ENCODE measurements around the gene ACVR1. TPM values are rescaled to one million over a fixed set of nuclear protein-coding genes. Genes with fewer than 3 reads are reported as not detected.
A peak's percentile ranks its signal among the peaks of the same experiment; 100 is the strongest.

Gene ACVR1
- 10 to 100 TPM; 25.0 to 35.0 TPM for total RNA-seq

DNA sequence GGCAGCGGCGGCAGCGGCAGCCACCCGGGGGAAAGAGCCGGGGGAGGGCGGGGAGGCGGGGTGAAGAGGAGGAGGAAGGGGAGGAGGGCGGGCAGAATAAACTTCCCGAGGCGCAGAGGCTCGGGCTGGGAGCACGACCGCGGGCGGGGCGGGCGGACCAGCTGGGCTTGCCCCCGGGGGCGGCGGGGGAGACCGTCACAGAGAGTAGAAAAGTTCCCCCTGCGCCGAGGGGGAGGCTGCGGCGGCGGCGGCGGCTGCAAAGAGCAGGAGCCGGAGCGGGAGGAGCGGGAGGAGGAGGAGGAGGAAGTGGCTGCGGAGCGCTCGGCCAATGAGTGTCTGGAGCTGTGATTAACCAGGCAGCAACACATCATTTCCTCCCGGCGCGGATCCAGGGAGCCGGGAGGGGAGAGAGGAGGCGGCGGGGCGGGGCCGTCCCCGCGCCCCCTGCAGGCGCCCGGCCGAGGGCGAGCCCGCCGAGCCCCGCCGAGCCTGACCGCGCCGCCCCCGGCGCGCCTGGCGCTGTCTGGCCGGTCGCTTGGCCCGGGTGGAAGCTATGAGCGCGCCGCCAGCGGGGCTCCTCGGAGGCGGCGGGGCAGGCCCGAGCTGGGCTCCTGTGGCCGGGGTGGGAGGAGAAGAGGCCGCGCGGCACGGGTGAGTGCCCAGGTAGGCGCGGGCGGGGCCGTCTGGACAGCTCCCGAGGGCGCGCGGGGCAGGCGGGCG lies at the start of gene ACVR1:
Gene ACVR1 (minus strand): TSS at position 265 of the 720 bp plus-strand sequence. CDS start 76,837 bp downstream, outside the sequence.
- Histone ChIP-seq H3K27ac (peak within 1 kb of the TSS; percentile 84), H3K27me3 (replicated peaks; ENCODE audit: insufficient read depth) (no peaks in the 10 kb centered on the region), H3K4me3 (peak within 1 kb of the TSS; percentile 83), H3K9me3 (no peaks in the 10 kb centered on the region), H3K4me1 (ENCODE audit: control insufficient read depth in 1 of 2, low read depth in 2 of 2) (peaks cover 9 to 41% of the 10 kb centered on the region in 2 donors), H3K36me3 (no peaks in the 10 kb centered on the region)
- peak; percentile 91 for DNase-seq (ENCODE audit: low spot score)
- TF ChIP-seq, protein P1, sequence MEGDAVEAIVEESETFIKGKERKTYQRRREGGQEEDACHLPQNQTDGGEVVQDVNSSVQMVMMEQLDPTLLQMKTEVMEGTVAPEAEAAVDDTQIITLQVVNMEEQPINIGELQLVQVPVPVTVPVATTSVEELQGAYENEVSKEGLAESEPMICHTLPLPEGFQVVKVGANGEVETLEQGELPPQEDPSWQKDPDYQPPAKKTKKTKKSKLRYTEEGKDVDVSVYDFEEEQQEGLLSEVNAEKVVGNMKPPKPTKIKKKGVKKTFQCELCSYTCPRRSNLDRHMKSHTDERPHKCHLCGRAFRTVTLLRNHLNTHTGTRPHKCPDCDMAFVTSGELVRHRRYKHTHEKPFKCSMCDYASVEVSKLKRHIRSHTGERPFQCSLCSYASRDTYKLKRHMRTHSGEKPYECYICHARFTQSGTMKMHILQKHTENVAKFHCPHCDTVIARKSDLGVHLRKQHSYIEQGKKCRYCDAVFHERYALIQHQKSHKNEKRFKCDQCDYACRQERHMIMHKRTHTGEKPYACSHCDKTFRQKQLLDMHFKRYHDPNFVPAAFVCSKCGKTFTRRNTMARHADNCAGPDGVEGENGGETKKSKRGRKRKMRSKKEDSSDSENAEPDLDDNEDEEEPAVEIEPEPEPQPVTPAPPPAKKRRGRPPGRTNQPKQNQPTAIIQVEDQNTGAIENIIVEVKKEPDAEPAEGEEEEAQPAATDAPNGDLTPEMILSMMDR (IDR thresholded peaks at IDR 0.05), result no peak
- peak; percentile 96 for ATAC-seq (ENCODE audit: insufficient number of reproducible peaks, low FRiP score, low read depth)

DNA sequence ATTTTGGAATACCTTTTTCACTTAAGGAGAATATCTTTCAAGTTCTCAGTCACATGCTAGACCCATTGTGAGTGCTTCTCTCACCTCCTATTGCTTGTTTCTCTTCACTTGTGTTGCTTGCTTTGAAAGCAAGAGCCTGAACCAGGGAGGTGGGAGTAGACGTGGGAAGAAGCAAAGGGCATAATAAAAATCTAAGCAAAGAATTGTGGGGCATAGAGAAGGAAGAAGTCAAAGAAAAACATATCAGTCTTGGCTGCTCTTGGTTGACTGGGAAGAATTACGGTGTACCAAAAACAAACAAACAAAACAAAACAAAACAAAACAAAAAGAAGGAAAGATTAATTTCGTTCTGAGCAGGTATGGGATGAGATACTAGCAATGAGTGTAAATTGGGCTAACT lies 48.9 kb upstream of the ACVR1 start:
- Histone ChIP-seq H3K4me1 (ENCODE audit: control insufficient read depth in 1 of 2, low read depth in 2 of 2) (no peaks in the 10 kb centered on the region), H3K9me3 (no peaks in the 10 kb centered on the region), H3K4me3 (no peak overlapping the region), H3K27ac (no peak overlapping the region), H3K27me3 (replicated peaks; ENCODE audit: insufficient read depth) (no peaks in the 10 kb centered on the region), H3K36me3 (no peaks in the 10 kb centered on the region)
- no peak for DNase-seq (ENCODE audit: low spot score)
- ATAC-seq (ENCODE audit: insufficient number of reproducible peaks, low FRiP score, low read depth), result no peak
- TF ChIP-seq, protein P1 (IDR thresholded peaks at IDR 0.05), result no peak

DNA sequence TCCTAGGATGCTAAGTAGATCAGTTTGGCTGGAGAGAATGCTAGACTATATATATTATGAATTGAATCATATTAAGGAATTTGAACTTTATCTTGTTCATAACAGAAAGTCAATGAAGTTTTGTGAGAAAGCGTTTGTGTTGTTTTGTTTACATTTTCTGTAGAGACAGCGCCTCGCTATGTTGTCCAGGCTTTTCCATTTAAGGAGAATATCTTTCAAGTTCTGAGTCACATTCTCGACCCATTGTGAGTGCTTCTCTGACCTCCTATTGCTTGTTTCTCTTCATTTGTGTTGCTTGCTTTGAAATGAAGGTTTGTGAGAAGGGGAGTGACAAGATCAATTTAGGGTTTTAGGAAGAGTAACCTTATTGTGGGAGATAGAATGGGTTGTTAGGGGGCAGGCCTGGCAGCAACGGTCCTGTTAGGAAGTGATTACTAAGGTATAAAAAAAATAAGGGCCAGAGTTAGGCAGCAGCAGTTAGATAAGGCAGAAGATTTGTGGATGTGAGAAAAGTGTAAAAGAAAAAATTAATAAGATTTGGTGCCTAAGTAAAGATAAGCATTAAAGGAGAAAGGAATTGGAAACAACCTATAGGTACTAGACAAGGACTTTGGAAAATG lies 47.6 kb upstream of the ACVR1 start:
- Histone ChIP-seq H3K36me3 (no peaks in the 10 kb centered on the region), H3K4me1 (ENCODE audit: control insufficient read depth in 1 of 2, low read depth in 2 of 2) (no peaks in the 10 kb centered on the region), H3K4me3 (no peak overlapping the region), H3K27ac (no peak overlapping the region), H3K27me3 (replicated peaks; ENCODE audit: insufficient read depth) (no peaks in the 10 kb centered on the region), H3K9me3 (no peaks in the 10 kb centered on the region)
- DNase-seq (ENCODE audit: low spot score), result no peak
- ATAC-seq (ENCODE audit: insufficient number of reproducible peaks, low FRiP score, low read depth), result no peak
- TF ChIP-seq, protein P1 (IDR thresholded peaks at IDR 0.05), result no peak

DNA sequence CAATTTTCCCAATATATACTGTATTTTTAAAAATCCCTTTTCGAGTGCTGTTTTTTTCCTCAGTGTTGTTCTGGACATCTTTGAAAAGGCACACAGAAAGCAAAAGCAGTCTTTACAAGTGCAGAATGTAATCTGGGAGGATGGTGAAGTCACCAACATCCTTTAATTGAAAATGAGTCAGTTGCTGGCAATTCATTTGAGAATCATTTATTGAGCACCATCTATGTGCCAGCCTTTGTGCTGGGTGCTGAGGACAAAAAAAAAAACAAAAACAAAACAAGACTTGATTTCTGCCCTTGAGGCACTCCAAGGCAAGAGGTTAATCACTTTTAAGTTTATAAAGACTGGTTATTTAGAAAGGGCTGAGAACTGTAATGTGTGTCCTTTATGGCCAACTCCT lies 46.7 kb upstream of the ACVR1 start:
- TF ChIP-seq, protein P1 (IDR thresholded peaks at IDR 0.05), result no peak
- Histone ChIP-seq H3K27ac (no peak overlapping the region), H3K4me1 (ENCODE audit: control insufficient read depth in 1 of 2, low read depth in 2 of 2) (no peaks in the 10 kb centered on the region), H3K4me3 (no peak overlapping the region), H3K36me3 (no peaks in the 10 kb centered on the region), H3K27me3 (replicated peaks; ENCODE audit: insufficient read depth) (no peaks in the 10 kb centered on the region), H3K9me3 (no peaks in the 10 kb centered on the region)
- ATAC-seq (ENCODE audit: insufficient number of reproducible peaks, low FRiP score, low read depth) (no peak), DNase-seq (ENCODE audit: low spot score) (no peak)

DNA sequence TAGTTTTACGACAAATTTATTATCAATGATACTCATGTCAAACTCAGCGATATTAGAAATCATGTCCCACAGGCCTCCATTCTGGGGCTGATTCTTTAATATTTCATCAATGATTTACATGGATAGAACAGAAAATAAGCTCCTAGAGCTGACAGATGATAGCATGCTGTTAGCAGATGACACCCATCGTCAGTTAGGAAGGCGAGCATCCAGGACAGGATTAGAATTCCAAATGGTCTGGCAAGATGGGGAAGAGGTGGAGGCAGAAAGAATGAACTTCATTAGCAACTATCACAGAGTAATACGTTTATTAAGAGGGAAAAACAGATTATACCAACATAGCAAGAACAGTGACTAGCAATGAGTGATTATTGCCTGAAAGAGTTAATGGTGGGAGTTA lies 46.2 kb upstream of the ACVR1 start:
- no peaks in the 10 kb centered on the region for H3K36me3 ChIP-seq
- TF ChIP-seq, protein P1 (IDR thresholded peaks at IDR 0.05), result no peak
- no peak for ATAC-seq (ENCODE audit: insufficient number of reproducible peaks, low FRiP score, low read depth)
- no peaks in the 10 kb centered on the region for H3K27me3 ChIP-seq (replicated peaks; ENCODE audit: insufficient read depth)
- DNase-seq (ENCODE audit: low spot score), result no peak
- no peaks in the 10 kb centered on the region for H3K4me1 ChIP-seq (ENCODE audit: control insufficient read depth in 1 of 2, low read depth in 2 of 2)
- no peak overlapping the region for H3K4me3 ChIP-seq
- H3K9me3 ChIP-seq, result no peaks in the 10 kb centered on the region
- H3K27ac ChIP-seq, result no peak overlapping the region

Measured in thoracic aorta (tissue), 2 donors.